Muscle of leg (tissue), 11 donors: Measurements from ENCODE around the gene NRM. TPM values are rescaled to one million over a fixed set of nuclear protein-coding genes. Genes with fewer than 3 reads are reported as not detected.

Experiments
- DNase-seq: peaks from one replicate; pipeline ENCODE4 v3.0.0; 2013
- H3K27ac ChIP-seq: one replicate; pipeline ENCODE4 v1.5.1; 2013; ENCODE audit warnings: mild to moderate bottlenecking, low read length, control low read depth
- H3K27me3 ChIP-seq: one replicate; pipeline ENCODE4 v1.6.1; 2013; ENCODE audit warnings: low read length; ENCODE audit not compliant: control insufficient read depth, insufficient read depth
- H3K36me3 ChIP-seq: one replicate; pipeline ENCODE4 v1.6.1; 2013; ENCODE audit warnings: low read length; ENCODE audit not compliant: control insufficient read depth, insufficient read depth
- H3K4me1 ChIP-seq: one replicate; pipeline ENCODE4 v1.6.1; 2013; ENCODE audit warnings: low read length; ENCODE audit not compliant: control insufficient read depth, insufficient read depth
- H3K4me3 ChIP-seq: one replicate; pipeline ENCODE4 v1.5.1; 2013; ENCODE audit warnings: low read length, control low read depth
- H3K9me3 ChIP-seq: replicated peaks from 2 replicates; pipeline ENCODE4 v1.6.1; 2013; ENCODE audit warnings: low read depth, low read length; ENCODE audit not compliant: control insufficient read depth
- WGBS: methylation state at CpG from one replicate; pipeline ENCODE4 v1.1.5; 2013; ENCODE audit warnings: missing lambda C conversion rate; ENCODE audit not compliant: insufficient coverage; 5-methylcytosine and 5-hydroxymethylcytosine counted together
- polyA plus RNA-seq, 8 donors: library from polyadenylated mRNA; unstranded; fragments of 120-200 nt; gene quantifications; one replicate each; pipeline versions ENCODE4 v1.2.1 to v1.2.3, GENCODE V29; 2013; ENCODE audit warnings: inconsistent platforms in 1 of 8, low replicate concordance in 1 of 8; ENCODE audit not compliant: insufficient read length in 8 of 8, insufficient read depth in 1 of 8
- total RNA-seq: library from RNA; stranded (reverse); fragments of 120-200 nt; gene quantifications from one replicate; pipeline ENCODE4 v1.2.4, GENCODE V29; 2013

The NRM gene
- total and polyA plus RNA-seq, 9 donors, result 7.2 to 49.7 (median 36.5) TPM

DNA sequence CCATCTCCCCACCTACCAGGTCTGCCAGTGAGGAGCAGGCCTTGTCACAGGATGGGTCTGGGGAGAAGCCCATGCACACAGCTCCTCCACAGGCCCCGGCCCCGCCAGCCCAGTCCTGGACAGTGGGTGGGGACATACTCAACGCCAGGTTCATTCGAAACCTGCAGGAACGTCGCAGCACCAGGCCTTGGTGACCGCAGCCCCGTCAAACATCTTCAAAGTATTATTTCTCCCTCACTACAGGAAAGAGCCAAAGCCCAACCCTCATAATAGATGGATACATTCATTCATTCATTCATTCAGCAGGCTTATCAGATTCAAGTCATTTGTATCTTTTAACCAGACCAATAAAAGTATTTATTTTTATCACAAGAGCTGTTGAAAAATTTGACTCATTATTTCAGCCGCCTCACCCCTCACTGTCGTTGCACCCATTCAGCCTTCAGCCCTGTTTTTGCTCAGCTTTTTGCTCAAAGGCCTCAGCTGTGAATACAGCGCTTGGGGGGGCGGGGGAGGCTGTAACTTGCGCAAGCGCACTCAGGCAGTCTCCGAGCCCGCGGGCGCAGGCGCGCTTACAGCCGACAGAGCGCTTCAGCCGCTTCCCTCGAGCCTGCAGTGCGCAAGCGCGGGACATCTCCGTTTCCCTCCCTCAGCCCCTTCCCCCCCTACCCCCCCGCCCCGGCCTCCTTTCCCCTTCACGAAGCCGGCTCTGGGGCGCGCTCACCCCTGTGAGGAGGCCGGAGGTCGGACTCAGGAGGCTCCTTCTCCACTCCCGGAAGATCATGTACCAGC is 44.1 kb downstream of the NRM start, which contains the start of gene C6orf136:
TSS of gene C6orf136 (plus strand) at position 684 of the 792 bp plus-strand sequence. CDS start at position 783, 99 bp downstream.
- Histone ChIP-seq H3K4me1 (peaks cover 11% of the 10 kb centered on the region), H3K27ac (peak within 1 kb of the TSS; percentile 91), H3K36me3 (peaks cover 55% of the 10 kb centered on the region), H3K27me3 (no peaks in the 10 kb centered on the region), H3K4me3 (peak within 1 kb of the TSS; percentile 97), H3K9me3 (no peaks in the 10 kb centered on the region)
- peak; percentile 96 for DNase-seq
- 17% methylated on average over 17 of the region's 37 CpGs for WGBS

DNA sequence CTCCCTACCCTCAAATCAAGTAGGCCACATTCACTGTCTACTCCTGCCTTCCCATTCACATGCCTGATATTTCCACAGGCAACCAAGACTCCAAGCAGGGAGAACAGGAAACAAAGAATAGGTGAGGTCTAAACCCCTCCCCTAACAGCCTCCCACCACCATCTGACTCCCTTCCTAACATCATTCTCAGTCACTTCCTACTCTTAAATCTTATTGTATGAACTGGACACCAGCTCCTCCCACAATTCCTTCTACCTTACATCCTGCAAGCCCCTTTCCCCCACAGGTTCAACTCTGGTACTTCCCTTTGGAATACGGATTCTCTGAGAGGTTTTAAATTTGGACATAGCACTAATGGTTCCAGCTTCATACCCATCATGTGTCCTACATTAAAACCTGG is 44.8 kb downstream of the NRM start:
- no peak overlapping the region for H3K4me3 ChIP-seq
- no peaks in the 10 kb centered on the region for H3K9me3 ChIP-seq
- H3K27ac ChIP-seq, result no peak overlapping the region
- H3K27me3 ChIP-seq, result no peaks in the 10 kb centered on the region
- peaks cover 57% of the 10 kb centered on the region for H3K36me3 ChIP-seq
- DNase-seq, result no peak
- no CpG with 5 or more reads among the region's 1 CpG for WGBS
- peaks cover 11% of the 10 kb centered on the region for H3K4me1 ChIP-seq

DNA sequence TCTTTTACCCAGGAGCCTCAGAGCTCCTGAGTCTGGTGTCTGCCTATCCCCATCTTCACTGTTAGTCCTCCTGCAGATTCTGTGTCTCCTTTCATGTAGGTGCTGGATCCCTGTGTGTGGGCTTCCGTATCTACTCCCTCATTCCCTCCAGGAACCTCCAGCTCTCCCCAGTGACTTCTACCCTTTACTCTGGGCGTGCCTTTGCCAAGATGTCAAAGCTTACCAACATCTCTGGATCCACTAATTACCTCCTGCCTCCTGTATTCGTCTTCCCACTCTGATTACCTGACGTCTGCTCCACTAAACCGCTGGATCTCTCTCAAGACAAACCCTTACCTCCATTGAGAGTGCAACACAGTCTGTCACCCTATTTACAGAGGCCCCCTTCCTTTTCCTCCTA is 46.0 kb downstream of the NRM start:
- WGBS, result 82% methylated on average over 5 of the region's 5 CpGs
- DNase-seq, result no peak
- Histone ChIP-seq H3K9me3 (no peaks in the 10 kb centered on the region), H3K27me3 (no peaks in the 10 kb centered on the region), H3K27ac (no peak overlapping the region), H3K36me3 (peaks cover 62% of the 10 kb centered on the region), H3K4me1 (peaks cover 11% of the 10 kb centered on the region), H3K4me3 (no peak overlapping the region)

DNA sequence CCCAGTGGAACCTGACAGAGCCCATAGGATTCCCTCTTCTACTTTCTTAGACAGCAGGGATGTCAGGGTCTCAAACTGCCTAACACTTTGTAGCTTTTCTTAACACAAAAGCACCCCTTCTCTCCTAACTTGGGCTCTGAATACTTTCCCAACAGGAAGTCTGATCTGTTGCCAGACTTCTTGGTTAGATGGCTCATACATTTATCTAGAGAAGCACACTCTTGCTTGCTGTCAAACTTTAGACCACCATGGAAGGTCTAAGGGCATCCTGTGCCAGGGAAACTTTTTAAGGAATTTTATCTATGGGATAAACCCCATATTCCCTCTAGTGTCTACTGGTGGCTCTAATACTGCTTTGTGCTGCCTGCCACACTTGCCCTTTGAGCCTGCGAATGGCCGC is 47.1 kb downstream of the NRM start:
- peaks cover 11% of the 10 kb centered on the region for H3K4me1 ChIP-seq
- no peak overlapping the region for H3K27ac ChIP-seq
- peaks cover 64% of the 10 kb centered on the region for H3K36me3 ChIP-seq
- no peaks in the 10 kb centered on the region for H3K27me3 ChIP-seq
- H3K4me3 ChIP-seq, result no peak overlapping the region
- no CpG with 5 or more reads among the region's 2 CpGs for WGBS
- H3K9me3 ChIP-seq, result no peaks in the 10 kb centered on the region
- DNase-seq, result no peak

DNA sequence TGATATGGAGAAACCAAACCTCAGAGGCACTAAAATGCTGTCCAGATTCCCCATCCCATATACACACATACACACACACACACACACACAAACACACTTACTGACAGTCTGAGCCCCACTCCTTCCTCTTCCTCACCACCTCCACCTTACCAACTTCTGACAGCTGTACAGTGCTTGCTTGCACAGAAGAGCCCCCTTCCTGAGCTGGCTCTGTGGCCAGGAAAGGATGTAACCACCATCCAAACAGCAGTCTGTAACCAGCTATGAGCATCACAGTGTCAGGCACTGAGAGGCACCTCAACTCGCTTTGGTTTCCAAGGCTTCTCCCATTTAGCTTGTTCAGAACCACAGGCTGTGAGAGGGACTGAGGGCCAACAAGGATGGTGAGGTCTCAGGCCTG is 49.7 kb downstream of the NRM start:
- Histone ChIP-seq H3K4me1 (peaks cover under 1% of the 10 kb centered on the region), H3K27me3 (no peaks in the 10 kb centered on the region), H3K36me3 (peaks cover 73% of the 10 kb centered on the region), H3K9me3 (no peaks in the 10 kb centered on the region), H3K4me3 (no peak overlapping the region), H3K27ac (no peak overlapping the region)
- DNase-seq, result no peak
- no CpG with 5 or more reads among the region's 1 CpG for WGBS

DNA sequence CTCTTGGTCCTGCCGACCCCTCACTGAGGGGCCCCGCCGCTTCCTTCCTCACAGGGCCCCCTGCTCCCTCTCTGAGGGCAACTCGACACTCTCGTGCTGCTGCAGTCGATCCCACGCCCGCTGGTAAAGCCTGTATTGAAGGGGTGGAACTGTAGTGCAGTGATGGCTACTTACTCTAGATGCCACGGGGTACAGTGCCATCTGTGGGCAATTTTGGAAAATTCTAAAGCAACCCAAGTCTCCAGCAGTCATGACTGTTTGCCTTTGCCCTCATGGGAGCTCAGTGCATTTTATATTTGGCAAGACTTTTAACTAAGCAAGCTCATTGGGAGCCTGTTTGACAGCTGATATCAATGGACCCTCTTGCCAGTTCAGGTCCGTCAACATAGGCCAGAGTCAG is 50.3 kb downstream of the NRM start:
- Histone ChIP-seq H3K9me3 (no peaks in the 10 kb centered on the region), H3K36me3 (peaks cover 72% of the 10 kb centered on the region), H3K27me3 (no peaks in the 10 kb centered on the region), H3K4me1 (no peaks in the 10 kb centered on the region), H3K27ac (no peak overlapping the region), H3K4me3 (no peak overlapping the region)
- no peak for DNase-seq
- WGBS, result 92% methylated on average over 2 of the region's 10 CpGs

Other genes starting within 250 kb of the NRM start
- gene HLA-E, start 201.5 kb downstream of the NRM start, total RNA-seq, result 73.6 TPM
- 10 to 100 TPM; 61.7 to 89.2 (median 77.8) TPM for gene HLA-E, start 201.5 kb downstream of the NRM start, polyA plus RNA-seq
- gene GNL1, start 134.5 kb downstream of the NRM start, total RNA-seq, result 38.0 TPM
- gene GNL1, start 134.5 kb downstream of the NRM start, polyA plus RNA-seq, result 10 to 100 TPM; 53.6 to 80.4 (median 60.2) TPM
- 10.7 TPM for gene PRR3, start 133.7 kb downstream of the NRM start, total RNA-seq
- 10 to 100 TPM; 18.2 to 25.3 (median 22.9) TPM for gene PRR3, start 133.7 kb downstream of the NRM start, polyA plus RNA-seq
- 26.6 TPM for gene ABCF1, start 119.5 kb downstream of the NRM start, total RNA-seq
- 10 to 100 TPM; 43.8 to 56.1 (median 51.0) TPM for gene ABCF1, start 119.5 kb downstream of the NRM start, polyA plus RNA-seq
- 25.7 TPM for gene PPP1R10, start 73.7 kb downstream of the NRM start, total RNA-seq
- gene PPP1R10, start 73.7 kb downstream of the NRM start, polyA plus RNA-seq, result 10 to 100 TPM; 22.4 to 32.7 (median 30.0) TPM
- gene MRPS18B, start 73.1 kb downstream of the NRM start, total RNA-seq, result 64.3 TPM
- 10 to 100 TPM; 49.6 to 64.4 (median 57.2) TPM for gene MRPS18B, start 73.1 kb downstream of the NRM start, polyA plus RNA-seq
- gene ATAT1, start 64.1 kb downstream of the NRM start, total RNA-seq, result 5.6 TPM
- gene ATAT1, start 64.1 kb downstream of the NRM start, polyA plus RNA-seq, result 10 to 100 TPM; 14.5 to 27.4 (median 21.1) TPM
- gene C6orf136, start 43.9 kb downstream of the NRM start, total RNA-seq, result 5.8 TPM
- 10 to 100 TPM in 5 of 8 donors, 1 to 10 TPM in 3; 8.6 to 16.5 (median 12.6) TPM for gene C6orf136, start 43.9 kb downstream of the NRM start, polyA plus RNA-seq
- gene DHX16, start 18.0 kb downstream of the NRM start, total RNA-seq, result 18.6 TPM
- 10 to 100 TPM; 22.1 to 29.1 (median 24.5) TPM for gene DHX16, start 18.0 kb downstream of the NRM start, polyA plus RNA-seq
- gene PPP1R18, start 4.3 kb downstream of the NRM start, total RNA-seq, result 19.3 TPM
- 10 to 100 TPM; 36.8 to 54.3 (median 45.4) TPM for gene PPP1R18, start 4.3 kb downstream of the NRM start, polyA plus RNA-seq
- 9.6 TPM for gene MDC1, start 26.3 kb upstream of the NRM start, total RNA-seq
- 10 to 100 TPM; 21.0 to 34.6 (median 25.5) TPM for gene MDC1, start 26.3 kb upstream of the NRM start, polyA plus RNA-seq
- gene TUBB, start 29.4 kb upstream of the NRM start, total RNA-seq, result 403 TPM
- gene TUBB, start 29.4 kb upstream of the NRM start, polyA plus RNA-seq, result 1,000 to 10,000 TPM in 3 of 8 donors, 100 to 1,000 TPM in 5; 686 to 1,098 (median 967) TPM
- 84.5 TPM for gene FLOT1, start 51.7 kb upstream of the NRM start, total RNA-seq
- 100 to 1,000 TPM in 6 of 8 donors, 10 to 100 TPM in 2; 94.9 to 113 (median 107) TPM for gene FLOT1, start 51.7 kb upstream of the NRM start, polyA plus RNA-seq
- 6.7 TPM for gene IER3, start 53.6 kb upstream of the NRM start, total RNA-seq
- gene IER3, start 53.6 kb upstream of the NRM start, polyA plus RNA-seq, result 10 to 100 TPM in 6 of 8 donors, 1 to 10 TPM in 2; 5.8 to 22.6 (median 12.9) TPM
- gene DDR1, start 193.5 kb upstream of the NRM start, total RNA-seq, result 42.4 TPM
- gene DDR1, start 193.5 kb upstream of the NRM start, polyA plus RNA-seq, result 10 to 100 TPM; 55.2 to 87.4 (median 70.1) TPM
- 15.5 TPM for gene GTF2H4, start 217.2 kb upstream of the NRM start, total RNA-seq
- gene GTF2H4, start 217.2 kb upstream of the NRM start, polyA plus RNA-seq, result 10 to 100 TPM; 22.0 to 26.5 (median 24.1) TPM
- gene VARS2, start 223.3 kb upstream of the NRM start, total RNA-seq, result 23.4 TPM
- 10 to 100 TPM; 20.1 to 34.8 (median 27.7) TPM for gene VARS2, start 223.3 kb upstream of the NRM start, polyA plus RNA-seq
- gene SFTA2, start 241.2 kb upstream of the NRM start, total RNA-seq, result not detected
- gene SFTA2, start 241.2 kb upstream of the NRM start, polyA plus RNA-seq, result under 1 TPM in 3 of 8 donors, not detected in 5; 0.37 to 0.66 (median 0.47) TPM
- gene MUCL3, start 250.0 kb upstream of the NRM start, total RNA-seq, result not detected
- under 1 TPM in 2 of 8 donors, not detected in 6; 0.05 to 0.15 TPM for gene MUCL3, start 250.0 kb upstream of the NRM start, polyA plus RNA-seq